Neural cell (in vitro differentiated cells): Measurements from ENCODE around the gene CNTN4. TPM values are rescaled to one million over a fixed set of nuclear protein-coding genes. Genes with fewer than 3 reads are reported as not detected.

ENCODE experiments used
- H2AFZ ChIP-seq: fragments of 200-600, 300-800 bp; sonication (generic), shearing (Covaris generic); 2 replicates; pipeline ENCODE4 v1.6.0; 2014; ENCODE audit warnings: low read depth, mild to moderate bottlenecking, antibody characterized with exemption, low read length, moderate library complexity
- H3F3A ChIP-seq: fragments of 200-600 bp; shearing (Covaris generic); 2 replicates; pipeline ENCODE4 v1.6.1; 2016; ENCODE audit warnings: mild to moderate bottlenecking, moderate library complexity, mixed read lengths, antibody characterized with exemption, low read length; ENCODE audit not compliant: insufficient read depth, poor library complexity, severe bottlenecking
- H3K27ac ChIP-seq: fragments of 200-600, 300-800 bp; sonication (generic), shearing (Covaris generic); 2 replicates; pipeline ENCODE4 v1.5.1; 2014; ENCODE audit warnings: mild to moderate bottlenecking, low read length, moderate library complexity
- H3K27me3 ChIP-seq: fragments of 300-800, 200-600 bp; sonication (generic), shearing (Covaris generic); 2 replicates; pipeline ENCODE4 v1.6.0; 2014; ENCODE audit warnings: mild to moderate bottlenecking, low read depth, low read length, moderate library complexity; ENCODE audit not compliant: insufficient read depth
- H3K36me3 ChIP-seq: fragments of 300-800, 200-600 bp; sonication (generic), shearing (Covaris generic); 2 replicates; pipeline ENCODE4 v1.5.1; 2014; ENCODE audit warnings: mild to moderate bottlenecking, antibody characterized with exemption, low read length, moderate library complexity; ENCODE audit not compliant: insufficient read depth
- H3K4me2 ChIP-seq: fragments of 300-800, 200-600 bp; sonication (generic), shearing (Covaris generic); 2 replicates; pipeline ENCODE4 v1.6.0; 2014; ENCODE audit warnings: mild to moderate bottlenecking, low read length
- H3K4me3 ChIP-seq: fragments of 300-800, 200-600 bp; sonication (generic), shearing (Covaris generic); 2 replicates; pipeline ENCODE4 v1.5.1; 2014; ENCODE audit warnings: mild to moderate bottlenecking, low read length, moderate library complexity
- H3K79me2 ChIP-seq: fragments of 200-600 bp; shearing (Covaris generic); replicated peaks from 2 replicates; pipeline ENCODE4 v1.6.0; 2014; ENCODE audit warnings: mild to moderate bottlenecking, low read length, moderate library complexity; ENCODE audit not compliant: insufficient read depth
- H3K9ac ChIP-seq: fragments of 300-800, 200-600 bp; sonication (generic), shearing (Covaris generic); 2 replicates; pipeline ENCODE4 v1.6.1; 2016; ENCODE audit warnings: mild to moderate bottlenecking, low read length, mixed read lengths
- H3K9me2 ChIP-seq: fragments of 200-600 bp; shearing (Covaris generic); 2 replicates; pipeline ENCODE4 v1.6.1; 2016; ENCODE audit warnings: mild to moderate bottlenecking, low read length, mixed read lengths; ENCODE audit not compliant: insufficient read depth
- H3K9me3 ChIP-seq: fragments of 200-600, 300-800 bp; sonication (generic), shearing (Covaris generic); 2 replicates; pipeline ENCODE4 v1.6.1; 2016; ENCODE audit warnings: mild to moderate bottlenecking, mixed run types, low read length, moderate library complexity, mixed read lengths
- H4K20me1 ChIP-seq: fragments of 200-600 bp; shearing (Covaris generic); 2 replicates; pipeline ENCODE4 v1.6.1; 2016; ENCODE audit warnings: mild to moderate bottlenecking, mixed run types; ENCODE audit not compliant: insufficient read depth
- EP300 ChIP-seq: fragments of 450-650 bp; conservative IDR thresholded peaks from 2 replicates; pipeline ENCODE4 v1.6.1; 2014; ENCODE audit warnings: antibody characterized with exemption, mild to moderate bottlenecking, moderate library complexity; ENCODE audit not compliant: poor library complexity, severe bottlenecking
- EZH2 ChIP-seq: fragments of 200-600, 300-800 bp; shearing (Covaris generic), sonication (generic); IDR thresholded peaks from 2 replicates; pipeline ENCODE4 v1.6.1; 2014; ENCODE audit warnings: antibody characterized with exemption, low read length, borderline replicate concordance, mild to moderate bottlenecking; ENCODE audit not compliant: insufficient read depth, poor library complexity, severe bottlenecking
- MXI1 ChIP-seq: fragments of 450-650 bp; conservative IDR thresholded peaks from 2 replicates; pipeline ENCODE4 v1.6.1; 2014; ENCODE audit warnings: antibody characterized with exemption, mild to moderate bottlenecking; ENCODE audit not compliant: poor library complexity, severe bottlenecking
- POLR2AphosphoS5 ChIP-seq: IDR thresholded peaks from 2 replicates; pipeline ENCODE4 v1.6.1; 2012
- RAD21 ChIP-seq: fragments of 450-650 bp; conservative IDR thresholded peaks from 2 replicates; pipeline ENCODE4 v1.6.1; 2014; ENCODE audit warnings: antibody characterized with exemption, mild to moderate bottlenecking, moderate library complexity
- SMC3 ChIP-seq: fragments of 450-650 bp; conservative IDR thresholded peaks from 2 replicates; pipeline ENCODE4 v1.6.1; 2014; ENCODE audit warnings: antibody characterized with exemption, mild to moderate bottlenecking, moderate library complexity; ENCODE audit not compliant: poor library complexity
- TAF1 ChIP-seq: IDR thresholded peaks from 2 replicates; pipeline ENCODE4 v1.6.1; 2012; ENCODE audit warnings: low read depth
- polyA plus RNA-seq: library from polyadenylated mRNA; depleted of rRNA; stranded (reverse); fragments of >200 nt; gene quantifications from 2 replicates; pipeline ENCODE4 v1.2.3, GENCODE V29; 2014
- TF ChIP-seq, protein P1 (sequence below): fragments of 450-650 bp; IDR thresholded peaks from 2 replicates; pipeline ENCODE4 v1.5.1; 2014; ENCODE audit warnings: antibody characterized with exemption, mild to moderate bottlenecking, moderate library complexity; ENCODE audit not compliant: poor library complexity, severe bottlenecking
- TF ChIP-seq, protein P2 (sequence below): IDR thresholded peaks from 2 replicates; pipeline ENCODE4 v1.6.1; 2012; ENCODE audit warnings: borderline replicate concordance

Gene CNTN4
- polyA plus RNA-seq, 1 donor from 2014 or later, result 10.6 TPM

DNA sequence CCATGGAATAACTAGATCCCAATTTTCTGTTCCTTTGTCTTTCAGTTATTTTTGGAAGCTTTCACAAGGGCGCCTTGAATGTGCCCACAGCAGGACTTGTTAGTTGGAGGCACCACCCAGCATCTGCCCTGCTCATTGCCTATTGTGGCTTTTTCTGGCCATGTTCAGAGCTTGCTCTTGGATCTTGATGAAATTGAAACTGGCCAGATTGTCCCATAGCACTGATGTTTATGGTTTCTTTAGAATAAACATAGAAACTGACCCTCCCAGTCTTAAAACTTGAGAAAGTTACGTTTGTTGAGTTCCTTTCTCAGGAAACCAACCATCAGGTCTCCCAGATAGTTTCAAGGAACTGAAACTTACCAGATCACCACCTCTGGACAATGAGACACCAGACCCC lies 536.8 kb downstream of the CNTN4 start:
- no peaks in the 10 kb centered on the region for H3K9me3 ChIP-seq
- no peak overlapping the region for H3K9ac ChIP-seq
- H4K20me1 ChIP-seq, result no peaks in the 10 kb centered on the region
- no peaks in the 10 kb centered on the region for H3K36me3 ChIP-seq
- H3K4me3 ChIP-seq, result no peak overlapping the region
- H3K27me3 ChIP-seq, result no peaks in the 10 kb centered on the region
- no peak overlapping the region for H3K27ac ChIP-seq
- H3K79me2 ChIP-seq, result no peaks in the 10 kb centered on the region
- TF ChIP-seq EP300 (no peak), EZH2 (no peak)
- H3K4me2 ChIP-seq, result no peak overlapping the region
- no peaks in the 10 kb centered on the region for H3F3A ChIP-seq
- H2AFZ ChIP-seq, result no peak overlapping the region
- H3K9me2 ChIP-seq, result no peaks in the 10 kb centered on the region

DNA sequence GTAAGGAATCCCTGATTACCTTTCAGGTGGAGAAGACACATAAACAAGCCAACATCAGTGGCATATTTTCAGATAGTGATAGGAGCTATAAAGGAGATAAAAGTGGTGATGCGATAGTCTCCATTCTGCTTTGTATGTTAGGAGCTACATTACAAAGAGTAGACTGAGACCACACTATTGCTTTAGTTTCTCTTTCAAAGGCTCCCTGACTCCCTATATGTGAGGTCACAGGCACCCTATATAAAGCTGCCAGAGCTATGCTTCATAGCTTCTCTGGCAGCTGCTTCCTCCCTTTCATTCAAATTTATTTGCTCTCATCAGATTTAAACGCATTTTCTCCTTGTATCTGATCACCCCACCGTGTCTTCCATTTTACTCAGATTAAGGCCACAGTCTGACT lies 544.9 kb downstream of the CNTN4 start:
- Histone ChIP-seq H3K79me2 (no peaks in the 10 kb centered on the region), H2AFZ (no peak overlapping the region), H3K4me2 (no peak overlapping the region), H4K20me1 (no peaks in the 10 kb centered on the region), H3K9ac (no peak overlapping the region), H3K9me3 (peaks cover 2% of the 10 kb centered on the region), H3K36me3 (no peaks in the 10 kb centered on the region), H3K9me2 (no peaks in the 10 kb centered on the region), H3F3A (peaks cover 4% of the 10 kb centered on the region), H3K27me3 (no peaks in the 10 kb centered on the region), H3K4me3 (no peak overlapping the region), H3K27ac (no peak overlapping the region)
- TF ChIP-seq EZH2, result no peak

DNA sequence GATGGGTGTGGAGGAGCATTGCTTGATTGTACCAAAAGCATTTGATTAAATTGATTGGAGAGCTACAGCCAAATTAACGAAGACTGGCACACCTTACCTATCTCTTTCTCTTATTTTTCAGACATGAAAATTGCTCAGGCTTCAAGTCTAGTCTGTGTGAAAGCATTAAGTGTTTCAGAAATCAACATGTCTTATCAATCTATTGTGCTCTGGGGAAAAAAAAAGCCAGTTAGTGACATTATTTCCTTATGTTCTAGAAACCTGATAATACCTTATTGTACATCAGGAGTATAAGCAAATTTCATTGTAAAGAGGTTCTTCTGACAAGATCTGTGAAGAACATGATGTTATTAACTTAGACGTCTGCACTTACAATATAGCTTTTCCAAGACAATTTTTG lies 546.3 kb downstream of the CNTN4 start:
- Histone ChIP-seq H3K4me2 (no peak overlapping the region), H4K20me1 (no peaks in the 10 kb centered on the region), H3K9ac (no peak overlapping the region), H3K36me3 (no peaks in the 10 kb centered on the region), H3K27ac (no peak overlapping the region), H3K9me2 (no peaks in the 10 kb centered on the region), H3F3A (peaks cover 4% of the 10 kb centered on the region), H3K27me3 (no peaks in the 10 kb centered on the region), H3K4me3 (no peak overlapping the region), H2AFZ (no peak overlapping the region), H3K79me2 (no peaks in the 10 kb centered on the region), H3K9me3 (peaks cover 5% of the 10 kb centered on the region)
- no peak for TF ChIP-seq TAF1
- peak; percentile 18 for TF ChIP-seq RAD21
- no peak for TF ChIP-seq EZH2
- TF ChIP-seq, protein P1, sequence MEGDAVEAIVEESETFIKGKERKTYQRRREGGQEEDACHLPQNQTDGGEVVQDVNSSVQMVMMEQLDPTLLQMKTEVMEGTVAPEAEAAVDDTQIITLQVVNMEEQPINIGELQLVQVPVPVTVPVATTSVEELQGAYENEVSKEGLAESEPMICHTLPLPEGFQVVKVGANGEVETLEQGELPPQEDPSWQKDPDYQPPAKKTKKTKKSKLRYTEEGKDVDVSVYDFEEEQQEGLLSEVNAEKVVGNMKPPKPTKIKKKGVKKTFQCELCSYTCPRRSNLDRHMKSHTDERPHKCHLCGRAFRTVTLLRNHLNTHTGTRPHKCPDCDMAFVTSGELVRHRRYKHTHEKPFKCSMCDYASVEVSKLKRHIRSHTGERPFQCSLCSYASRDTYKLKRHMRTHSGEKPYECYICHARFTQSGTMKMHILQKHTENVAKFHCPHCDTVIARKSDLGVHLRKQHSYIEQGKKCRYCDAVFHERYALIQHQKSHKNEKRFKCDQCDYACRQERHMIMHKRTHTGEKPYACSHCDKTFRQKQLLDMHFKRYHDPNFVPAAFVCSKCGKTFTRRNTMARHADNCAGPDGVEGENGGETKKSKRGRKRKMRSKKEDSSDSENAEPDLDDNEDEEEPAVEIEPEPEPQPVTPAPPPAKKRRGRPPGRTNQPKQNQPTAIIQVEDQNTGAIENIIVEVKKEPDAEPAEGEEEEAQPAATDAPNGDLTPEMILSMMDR, result no peak
- TF ChIP-seq MXI1, result no peak
- no peak for TF ChIP-seq SMC3
- TF ChIP-seq POLR2AphosphoS5, result peak; percentile 93
- TF ChIP-seq EP300, result peak; percentile 93
- TF ChIP-seq, protein P2, sequence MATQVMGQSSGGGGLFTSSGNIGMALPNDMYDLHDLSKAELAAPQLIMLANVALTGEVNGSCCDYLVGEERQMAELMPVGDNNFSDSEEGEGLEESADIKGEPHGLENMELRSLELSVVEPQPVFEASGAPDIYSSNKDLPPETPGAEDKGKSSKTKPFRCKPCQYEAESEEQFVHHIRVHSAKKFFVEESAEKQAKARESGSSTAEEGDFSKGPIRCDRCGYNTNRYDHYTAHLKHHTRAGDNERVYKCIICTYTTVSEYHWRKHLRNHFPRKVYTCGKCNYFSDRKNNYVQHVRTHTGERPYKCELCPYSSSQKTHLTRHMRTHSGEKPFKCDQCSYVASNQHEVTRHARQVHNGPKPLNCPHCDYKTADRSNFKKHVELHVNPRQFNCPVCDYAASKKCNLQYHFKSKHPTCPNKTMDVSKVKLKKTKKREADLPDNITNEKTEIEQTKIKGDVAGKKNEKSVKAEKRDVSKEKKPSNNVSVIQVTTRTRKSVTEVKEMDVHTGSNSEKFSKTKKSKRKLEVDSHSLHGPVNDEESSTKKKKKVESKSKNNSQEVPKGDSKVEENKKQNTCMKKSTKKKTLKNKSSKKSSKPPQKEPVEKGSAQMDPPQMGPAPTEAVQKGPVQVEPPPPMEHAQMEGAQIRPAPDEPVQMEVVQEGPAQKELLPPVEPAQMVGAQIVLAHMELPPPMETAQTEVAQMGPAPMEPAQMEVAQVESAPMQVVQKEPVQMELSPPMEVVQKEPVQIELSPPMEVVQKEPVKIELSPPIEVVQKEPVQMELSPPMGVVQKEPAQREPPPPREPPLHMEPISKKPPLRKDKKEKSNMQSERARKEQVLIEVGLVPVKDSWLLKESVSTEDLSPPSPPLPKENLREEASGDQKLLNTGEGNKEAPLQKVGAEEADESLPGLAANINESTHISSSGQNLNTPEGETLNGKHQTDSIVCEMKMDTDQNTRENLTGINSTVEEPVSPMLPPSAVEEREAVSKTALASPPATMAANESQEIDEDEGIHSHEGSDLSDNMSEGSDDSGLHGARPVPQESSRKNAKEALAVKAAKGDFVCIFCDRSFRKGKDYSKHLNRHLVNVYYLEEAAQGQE, result peak; percentile 65
